ENCODE results near the gene SYTL2. TPM values are rescaled to one million over a fixed set of nuclear protein-coding genes. Genes with fewer than 3 reads are reported as not detected.
"Not testable (repeated sequence)": the region's sequence is repeated elsewhere in the genome, so short reads cannot be mapped to it uniquely, and the experiment has no call there.

The SYTL2 gene
- total RNA-seq, 6 experiments from 2014 or later: 4.2 to 14.9 (median 8.7) TPM

- intact Hi-C loops (cut with DNase I): no loop called here
- WGBS (ENCODE audit: insufficient coverage, low coverage, low lambda C conversion rate, missing lambda C conversion rate): 58% methylated on average over 4 of the region's 4 CpGs
- ATAC-seq: no peak
- H3K4me1 ChIP-seq: no peaks in the 10 kb centered on the region
- H3K27me3 ChIP-seq: no peaks in the 10 kb centered on the region
- H3K36me3 ChIP-seq: no peaks in the 10 kb centered on the region
- no peak overlapping the region for H3K4me3 ChIP-seq
- DNase-seq: no peak
- no peak overlapping the region for H3K27ac ChIP-seq
- no peaks in the 10 kb centered on the region for H3K9me3 ChIP-seq
- TF ChIP-seq, protein P1, sequence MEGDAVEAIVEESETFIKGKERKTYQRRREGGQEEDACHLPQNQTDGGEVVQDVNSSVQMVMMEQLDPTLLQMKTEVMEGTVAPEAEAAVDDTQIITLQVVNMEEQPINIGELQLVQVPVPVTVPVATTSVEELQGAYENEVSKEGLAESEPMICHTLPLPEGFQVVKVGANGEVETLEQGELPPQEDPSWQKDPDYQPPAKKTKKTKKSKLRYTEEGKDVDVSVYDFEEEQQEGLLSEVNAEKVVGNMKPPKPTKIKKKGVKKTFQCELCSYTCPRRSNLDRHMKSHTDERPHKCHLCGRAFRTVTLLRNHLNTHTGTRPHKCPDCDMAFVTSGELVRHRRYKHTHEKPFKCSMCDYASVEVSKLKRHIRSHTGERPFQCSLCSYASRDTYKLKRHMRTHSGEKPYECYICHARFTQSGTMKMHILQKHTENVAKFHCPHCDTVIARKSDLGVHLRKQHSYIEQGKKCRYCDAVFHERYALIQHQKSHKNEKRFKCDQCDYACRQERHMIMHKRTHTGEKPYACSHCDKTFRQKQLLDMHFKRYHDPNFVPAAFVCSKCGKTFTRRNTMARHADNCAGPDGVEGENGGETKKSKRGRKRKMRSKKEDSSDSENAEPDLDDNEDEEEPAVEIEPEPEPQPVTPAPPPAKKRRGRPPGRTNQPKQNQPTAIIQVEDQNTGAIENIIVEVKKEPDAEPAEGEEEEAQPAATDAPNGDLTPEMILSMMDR (IDR thresholded peaks at IDR 0.05): no peak
- TF ChIP-seq POLR2A (IDR thresholded peaks at IDR 0.05): no peak
Measured at GRCh38 chr11:85679576-85679975, 131.4 kb downstream of the SYTL2 start.

DNA sequence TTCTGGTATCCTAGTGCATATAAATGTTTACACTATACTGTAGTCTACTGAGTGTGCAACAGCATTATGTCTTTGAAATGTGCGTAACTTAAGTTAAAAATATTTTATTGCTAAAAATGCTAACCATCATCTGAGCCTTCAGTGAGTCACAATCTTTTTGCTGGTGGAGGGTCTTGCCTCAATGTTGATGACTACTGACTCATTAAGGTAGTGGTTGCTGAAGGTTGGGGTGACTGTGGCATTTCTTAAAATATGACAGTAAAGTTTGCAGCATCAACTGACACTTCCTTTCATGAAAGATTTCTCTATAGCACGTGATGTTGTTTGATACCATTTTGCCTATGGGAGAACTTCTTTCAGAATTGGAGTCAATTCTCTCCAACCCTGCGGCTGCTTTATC is 137.5 kb downstream of the SYTL2 start:
- H3K9me3 ChIP-seq: no peaks in the 10 kb centered on the region
- H3K36me3 ChIP-seq: no peaks in the 10 kb centered on the region
- no peak overlapping the region for H3K4me3 ChIP-seq
- peaks cover 0 to 9% (median 0%) of the 10 kb centered on the region in 4 donors for H3K4me1 ChIP-seq
- no peak overlapping the region for H3K27ac ChIP-seq
- ATAC-seq (no peak), DNase-seq (no peak)
- intact Hi-C loops (cut with DNase I): no loop called here
- no peaks in the 10 kb centered on the region for H3K27me3 ChIP-seq
- TF ChIP-seq, protein P1 (IDR thresholded peaks at IDR 0.05): no peak
- no peak for TF ChIP-seq POLR2A (IDR thresholded peaks at IDR 0.05)
- 86% methylated on average over 3 of the region's 3 CpGs for WGBS (ENCODE audit: insufficient coverage, low coverage, low lambda C conversion rate, missing lambda C conversion rate)

- ATAC-seq (no peak), DNase-seq (no peak)
- H3K4me3 ChIP-seq: no peak overlapping the region
- 66% methylated on average over 4 of the region's 8 CpGs for WGBS (ENCODE audit: insufficient coverage, low coverage, low lambda C conversion rate, missing lambda C conversion rate)
- H3K27me3 ChIP-seq: no peaks in the 10 kb centered on the region
- H3K36me3 ChIP-seq: no peaks in the 10 kb centered on the region
- no peak overlapping the region for H3K27ac ChIP-seq
- peaks cover 0 to 9% (median 0%) of the 10 kb centered on the region in 4 donors for H3K4me1 ChIP-seq
- H3K9me3 ChIP-seq: no peaks in the 10 kb centered on the region
- intact Hi-C loops (cut with DNase I): no loop called here
- TF ChIP-seq POLR2A (IDR thresholded peaks at IDR 0.05): no peak
- TF ChIP-seq, protein P1 (IDR thresholded peaks at IDR 0.05): no peak
Measured at GRCh38 chr11:85672105-85672902, 138.6 kb downstream of the SYTL2 start.

GRCh38 chr11:85670949-85671663 is 139.8 kb downstream of the SYTL2 start:
- H3K27me3 ChIP-seq; H3K9me3 ChIP-seq; H3K4me3 ChIP-seq; intact Hi-C loops (cut with DNase I); H3K4me1 ChIP-seq; H3K27ac ChIP-seq; H3K36me3 ChIP-seq: not testable (repeated sequence)
- peak in 1 of 3 donors; percentile 46 for DNase-seq
- peak in 3 of 4 donors; percentile 33 to 78 (median 75) for ATAC-seq

DNA sequence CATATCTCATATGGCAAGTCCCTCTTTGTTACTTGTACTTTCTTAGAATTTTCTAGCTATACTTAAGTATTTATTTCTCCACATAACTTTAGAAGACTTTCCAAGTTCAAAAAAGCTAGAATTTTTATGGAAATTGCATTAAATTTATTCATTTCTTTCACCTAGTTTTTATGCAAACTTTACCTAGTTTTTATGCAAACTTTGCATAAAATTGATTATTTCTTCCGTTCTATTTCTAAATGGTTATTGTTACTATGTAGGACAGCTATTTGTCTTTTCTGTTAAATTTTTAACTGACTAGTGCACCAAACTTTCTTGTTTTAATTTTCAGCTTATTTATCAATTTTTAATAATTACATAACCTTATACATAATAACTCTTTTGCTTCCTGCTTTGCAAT is 142.8 kb downstream of the SYTL2 start:
- no peaks in the 10 kb centered on the region for H3K36me3 ChIP-seq
- ATAC-seq (no peak), DNase-seq (no peak)
- no peak overlapping the region for H3K4me3 ChIP-seq
- peaks cover 0 to 9% (median 0%) of the 10 kb centered on the region in 4 donors for H3K4me1 ChIP-seq
- H3K27me3 ChIP-seq: no peaks in the 10 kb centered on the region
- intact Hi-C loops (cut with DNase I): no loop called here
- no peak overlapping the region for H3K27ac ChIP-seq
- 76% methylated on average over 1 of the region's 1 CpG for WGBS (ENCODE audit: insufficient coverage, low coverage, low lambda C conversion rate, missing lambda C conversion rate)
- no peak for TF ChIP-seq POLR2A (IDR thresholded peaks at IDR 0.05)
- TF ChIP-seq, protein P1 (IDR thresholded peaks at IDR 0.05): no peak
- no peaks in the 10 kb centered on the region for H3K9me3 ChIP-seq

Data from right lobe of liver (tissue), 6 donors.